B cell (primary cell): ENCODE data around the gene TMEM234. TPM values are rescaled to one million over a fixed set of nuclear protein-coding genes. Genes with fewer than 3 reads are reported as not detected.

Experiments
- ATAC-seq: fragments of 200-7000 bp; cut with Tn5 transposase; one replicate; pipeline ENCODE4 v1.10.0; 2021; ENCODE audit warnings: low read depth, mild to moderate bottlenecking, moderate number of reproducible peaks, moderate library complexity
- CTCF ChIA-PET: fragments of 350-600 bp; sonication (Branson Sonifier 250); formaldehyde crosslinking; loops from one replicate; lab custom pipeline; 2021; ENCODE audit warnings: antibody characterized with exemption, inconsistent platforms; lab: Charles Lee
- POLR2A ChIA-PET: fragments of 350-600 bp; sonication (Branson Sonifier 250); formaldehyde crosslinking; loops from one replicate; lab custom pipeline; 2021; ENCODE audit warnings: antibody characterized with exemption; lab: Charles Lee
- DNase-seq: peaks from one replicate; pipeline ENCODE4 v3.0.0; 2013
- H2AFZ ChIP-seq: 2 replicates; pipeline ENCODE4 v1.6.1; 2012; ENCODE audit warnings: mild to moderate bottlenecking, low read depth, low read length; ENCODE audit not compliant: insufficient read depth, poor library complexity, severe bottlenecking
- H3K27ac ChIP-seq, 2 donors: 1 replicate in 1 of 2; 2 replicates in 1 of 2; pipeline ENCODE4 v1.5.1; 2012 to 2013; ENCODE audit warnings: low read length in 2 of 2, mild to moderate bottlenecking in 2 of 2, moderate library complexity in 1 of 2
- H3K27me3 ChIP-seq, 4 experiments: fragments of 200-600 bp in 1 of 4; sonication (generic) in 1 of 4; replicated peaks in 1 of 4; 1 replicate in 2 of 4; 2 replicates in 2 of 4; pipeline versions ENCODE4 v1.6.1 to v1.7.0; 2013 to 2016; ENCODE audit warnings: low read length in 3 of 4, mild to moderate bottlenecking in 2 of 4, mixed read lengths in 1 of 4, moderate library complexity in 1 of 4; ENCODE audit not compliant: insufficient read depth in 4 of 4, control insufficient read depth in 3 of 4; ENCODE audit errors: control extremely low read depth in 1 of 4
- H3K36me3 ChIP-seq, 2 experiments: replicated peaks in 1 of 2; 1 replicate in 1 of 2; 2 replicates in 1 of 2; pipeline versions ENCODE4 v1.6.1 to v1.7.1; 2013; ENCODE audit warnings: low read length in 1 of 2; ENCODE audit not compliant: insufficient read depth in 2 of 2, control insufficient read depth in 1 of 2; ENCODE audit errors: control extremely low read depth in 1 of 2, extremely low read depth in 1 of 2
- H3K4me1 ChIP-seq, 2 donors: fragments of 200-600 bp in 1 of 2; sonication (generic) in 1 of 2; 1 replicate in 1 of 2; 2 replicates in 1 of 2; pipeline versions ENCODE4 v1.5.1 to v1.6.1; 2013 to 2017; ENCODE audit warnings: low read length in 2 of 2; ENCODE audit not compliant: control insufficient read depth in 2 of 2, insufficient read depth in 2 of 2
- H3K4me2 ChIP-seq: replicated peaks from 2 replicates; pipeline ENCODE3; 2012; ENCODE audit warnings: mild to moderate bottlenecking, low read depth, low read length; ENCODE audit not compliant: poor library complexity, severe bottlenecking
- H3K4me3 ChIP-seq, 5 experiments: fragments of 200-600 bp in 1 of 5; sonication (generic) in 1 of 5; 1 replicate in 3 of 5; 2 replicates in 2 of 5; pipeline versions ENCODE4 v1.5.1 to v1.7.0; 2011 to 2016; ENCODE audit warnings: low read length in 4 of 5, mild to moderate bottlenecking in 4 of 5, low read depth in 2 of 5, control low read depth in 1 of 5, moderate library complexity in 1 of 5; ENCODE audit not compliant: insufficient read depth in 1 of 5; ENCODE audit errors: control extremely low read depth in 1 of 5, extremely low read depth in 1 of 5
- H3K79me2 ChIP-seq: fragments of 200-600 bp; sonication (generic); one replicate; pipeline ENCODE4 v1.6.0; 2016; ENCODE audit warnings: low read length; ENCODE audit not compliant: control insufficient read depth, insufficient read depth
- H3K9ac ChIP-seq: fragments of 200-600 bp; sonication (generic); 2 replicates; pipeline ENCODE4 v1.6.1; 2017; ENCODE audit warnings: mild to moderate bottlenecking, low read length, moderate library complexity
- H3K9me3 ChIP-seq, 3 donors: one replicate each; pipeline versions ENCODE4 v1.6.1 to v1.7.1; 2013; ENCODE audit warnings: low read length in 2 of 3; ENCODE audit not compliant: control insufficient read depth in 2 of 3, insufficient read depth in 1 of 3; ENCODE audit errors: control extremely low read depth in 1 of 3
- H4K20me1 ChIP-seq: 2 replicates; pipeline ENCODE4 v1.6.0; 2012; ENCODE audit warnings: mild to moderate bottlenecking, low read length; ENCODE audit not compliant: insufficient read depth, control insufficient read depth, poor library complexity, severe bottlenecking
- H3K27ac Mint-ChIP-seq: one replicate; pipeline ENCODE4 v1.8.0; 2021; ENCODE audit warnings: mixed read lengths
- H3K27me3 Mint-ChIP-seq: one replicate; pipeline ENCODE4 v1.8.0; 2021; ENCODE audit warnings: mixed read lengths
- H3K4me1 Mint-ChIP-seq: one replicate; pipeline ENCODE4 v1.8.0; 2021; ENCODE audit warnings: mixed read lengths
- H3K4me3 Mint-ChIP-seq: one replicate; pipeline ENCODE4 v1.8.0; 2021; ENCODE audit warnings: mixed read lengths
- H3K9me3 Mint-ChIP-seq: one replicate; pipeline ENCODE4 v1.8.0; 2022; ENCODE audit warnings: mixed read lengths; ENCODE audit not compliant: insufficient read depth
- CTCF ChIP-seq: fragments of 200-600 bp; IDR thresholded peaks from one replicate; pipeline ENCODE4 v1.8.0; 2022; ENCODE audit warnings: antibody characterized with exemption, mild to moderate bottlenecking
- EZH2 ChIP-seq: IDR thresholded peaks from 2 replicates; pipeline ENCODE4 v1.6.1; 2012; ENCODE audit warnings: borderline replicate concordance, low read depth, mild to moderate bottlenecking, moderate library complexity, low read length; ENCODE audit not compliant: insufficient read depth, poor library complexity, severe bottlenecking
- WGBS: methylation state at CpG from one replicate; pipeline ENCODE4 v1.1.5; 2013; ENCODE audit warnings: missing lambda C conversion rate; ENCODE audit not compliant: insufficient coverage; 5-methylcytosine and 5-hydroxymethylcytosine counted together
- intact Hi-C: fragments of 100-400 bp; cut with micrococcal nuclease; formaldehyde crosslinking; loops from one replicate; pipeline ENCODE4 v1.10.0; 2022
- polyA plus RNA-seq: library from polyadenylated mRNA; depleted of rRNA; stranded (reverse); fragments of >200 nt; gene quantifications from 2 replicates; pipeline ENCODE4 v1.2.3, GENCODE V29; 2012
- total RNA-seq, 2 donors: library from RNA; stranded (reverse); fragments of 120-200 nt in 1 of 2; gene quantifications; 1 replicate in 1 of 2; 2 replicates in 1 of 2; pipeline versions ENCODE4 v1.2.3 to v1.2.4, GENCODE V29; 2013 to 2022

The TMEM234 gene
- total and polyA plus RNA-seq, 2 donors (not counting 1 experiment from before 2014, with no cell fraction given), result 22.0 to 60.8 TPM

GRCh38 chr1:32186491-32186890 lies 35.7 kb downstream of the TMEM234 start:
- POLR2A ChIA-PET, result interaction anchor here (0.5 kb wide), 1 partner anchor 66 kb away, joined by 6 read pairs; no protein-coding TSS in a partner anchor
- H3K4me1 Mint-ChIP-seq, result peaks cover 22% of the 10 kb centered on the region
- H3K27ac Mint-ChIP-seq, result no peak overlapping the region
- Histone ChIP-seq H3K36me3 (peaks cover 0 to 71% of the 10 kb centered on the region in 2 experiments), H3K4me2 (no peak overlapping the region), H2AFZ (no peak overlapping the region), H3K79me2 (peaks cover 50% of the 10 kb centered on the region), H3K27me3 (no peaks in the 10 kb centered on the region), H3K9me3 (no peaks in the 10 kb centered on the region), H3K9ac (no peak overlapping the region), H3K4me3 (no peak overlapping the region), H3K27ac (no peak overlapping the region), H3K4me1 (peaks cover 3 to 8% of the 10 kb centered on the region in 2 donors), H4K20me1 (peaks cover 39% of the 10 kb centered on the region)
- TF ChIP-seq EZH2 (no peak), CTCF (no peak)
- H3K27me3 Mint-ChIP-seq, result no peaks in the 10 kb centered on the region
- ATAC-seq (no peak), DNase-seq (no peak)
- intact Hi-C loops, result no loop called here
- no peaks in the 10 kb centered on the region for H3K9me3 Mint-ChIP-seq
- no peak overlapping the region for H3K4me3 Mint-ChIP-seq
- CTCF ChIA-PET, result interaction anchor here (0.7 kb wide), 1 partner anchor 29 kb away, joined by 5 read pairs; no protein-coding TSS in a partner anchor
- WGBS, result no CpG with 5 or more reads among the region's 2 CpGs

- H3K27ac ChIP-seq, result no peak overlapping the region
- no peak overlapping the region for H3K9ac ChIP-seq
- peaks cover 44% of the 10 kb centered on the region for H4K20me1 ChIP-seq
- H2AFZ ChIP-seq, result no peak overlapping the region
- ATAC-seq (no peak), DNase-seq (no peak)
- WGBS, result 100% methylated on average over 2 of the region's 2 CpGs
- no peak overlapping the region for H3K4me2 ChIP-seq
- Mint-ChIP-seq H3K27ac (no peak overlapping the region), H3K27me3 (no peaks in the 10 kb centered on the region), H3K9me3 (no peaks in the 10 kb centered on the region), H3K4me1 (peaks cover 27% of the 10 kb centered on the region), H3K4me3 (no peak overlapping the region)
- H3K27me3 ChIP-seq, result no peaks in the 10 kb centered on the region
- ChIA-PET POLR2A (interaction anchor here (0.5 kb wide), 1 partner anchor 66 kb away, joined by 6 read pairs; no protein-coding TSS in a partner anchor), CTCF (no interaction called here)
- no peak overlapping the region for H3K4me3 ChIP-seq
- peaks cover 54% of the 10 kb centered on the region for H3K79me2 ChIP-seq
- TF ChIP-seq EZH2 (no peak), CTCF (no peak)
- H3K4me1 ChIP-seq, result peaks cover 7 to 12% of the 10 kb centered on the region in 2 donors
- intact Hi-C loops, result no loop called here
- H3K36me3 ChIP-seq, result peaks cover 0 to 70% of the 10 kb centered on the region in 2 experiments
- H3K9me3 ChIP-seq, result no peaks in the 10 kb centered on the region
Measured at GRCh38 chr1:32186077-32186476, 36.1 kb downstream of the TMEM234 start.
